K562 (cell line): ENCODE results near the gene LTBP1. TPM values are rescaled to one million over a fixed set of nuclear protein-coding genes. Genes with fewer than 3 reads are reported as not detected.

ENCODE experiments used
- ATAC-seq: fragments of 200-7000 bp; cut with Tn5 transposase; 3 replicates; pipeline ENCODE4 v1.9.1; 2020; ENCODE audit warnings: moderate library complexity
- BruUV-seq: library from RNA; stranded (reverse); fragments of 400-500 nt; replicated peaks from 2 replicates; lab custom pipeline; 2021; lab: Mats Ljungman, UMichigan
- CTCF ChIA-PET: fragments of 300-600 bp; formaldehyde crosslinking; extraction: SDS; loops from one replicate; lab custom pipeline; 2021; ENCODE audit warnings: low intra/inter-chr PET ratio; lab: Yijun Ruan, JAX
- POLR2A ChIA-PET: fragments of 300-600, 350-650 bp; sonication (Branson Sonifier 250); formaldehyde crosslinking; extraction: SDS; loops from one replicate; lab custom pipeline; 2021; ENCODE audit warnings: antibody characterized with exemption, inconsistent platforms; lab: Yijun Ruan, JAX
- DNase-seq, 4 experiments: peaks; one replicate each; pipeline versions ENCODE4 v3.0.0 to v3.0.0-alpha.2; 2011 to 2018; ENCODE audit warnings: low spot score in 3 of 4, mixed read lengths in 3 of 4; ENCODE audit errors: extremely low read depth in 1 of 4
- FAIRE-seq: peaks from 2 replicates; lab custom pipeline; 2011; peaks lifted over from hg19 to GRCh38; lab: Jason Lieb, UNC
- H2AFZ ChIP-seq: 2 replicates; pipeline ENCODE4 v1.6.0; 2011; ENCODE audit warnings: low read depth, low read length, control low read depth, inconsistent platforms
- H3K27ac ChIP-seq: fragments of 200-600 bp; 3 replicates; pipeline ENCODE4 v1.8.0; 2011; ENCODE audit warnings: low read depth, mild to moderate bottlenecking, control low read depth, inconsistent platforms, low read length, moderate library complexity, mixed read lengths; ENCODE audit errors: extremely low read depth
- H3K27me3 ChIP-seq, 2 experiments: fragments of 300-600 bp in 1 of 2; 2 replicates in 1 of 2; 3 replicates in 1 of 2; pipeline versions ENCODE4 v1.6.0 to v1.8.0; 2011; ENCODE audit warnings: inconsistent platforms in 2 of 2, low read length in 2 of 2, mild to moderate bottlenecking in 1 of 2, mixed read lengths in 1 of 2, moderate library complexity in 1 of 2; ENCODE audit not compliant: control insufficient read depth in 2 of 2, insufficient read depth in 2 of 2
- H3K36me3 ChIP-seq: fragments of 300-600 bp; 3 replicates; pipeline ENCODE4 v1.8.0; 2011; ENCODE audit warnings: mild to moderate bottlenecking, low read length, inconsistent platforms; ENCODE audit not compliant: control insufficient read depth, insufficient read depth
- H3K4me1 ChIP-seq, 2 experiments: fragments of 200-600 bp in 1 of 2; replicated peaks in 1 of 2; 2 replicates in 1 of 2; 3 replicates in 1 of 2; pipeline versions ENCODE4 v1.5.1 to v1.8.0; 2011; ENCODE audit warnings: inconsistent platforms in 2 of 2, low read length in 2 of 2, mild to moderate bottlenecking in 1 of 2, mixed read lengths in 1 of 2, moderate library complexity in 1 of 2; ENCODE audit not compliant: control insufficient read depth in 2 of 2, insufficient read depth in 2 of 2
- H3K4me2 ChIP-seq: 2 replicates; pipeline ENCODE4 v1.6.1; 2011; ENCODE audit warnings: low read length, control low read depth, inconsistent platforms, mixed read lengths; ENCODE audit not compliant: insufficient read depth
- H3K4me3 ChIP-seq: fragments of 200-600 bp; sonication (generic), shearing (Covaris generic); 2 replicates; pipeline ENCODE4 v1.5.1; 2016; ENCODE audit warnings: control low read depth, inconsistent platforms
- H3K79me2 ChIP-seq: fragments of 200-600 bp; 3 replicates; pipeline ENCODE4 v1.8.0; 2011; ENCODE audit warnings: low read length, inconsistent platforms; ENCODE audit not compliant: control insufficient read depth, insufficient read depth
- H3K9ac ChIP-seq, 2 experiments: 2 replicates each; pipeline versions ENCODE4 v1.6.0 to v1.6.1; 2011; ENCODE audit warnings: low read depth in 2 of 2, low read length in 2 of 2, control low read depth in 1 of 2, inconsistent platforms in 1 of 2, mild to moderate bottlenecking in 1 of 2, mixed read lengths in 1 of 2; ENCODE audit not compliant: insufficient read depth in 1 of 2
- H3K9me1 ChIP-seq: one replicate; pipeline ENCODE4 v1.6.0; 2011; ENCODE audit warnings: inconsistent platforms, mild to moderate bottlenecking, low read length, moderate library complexity; ENCODE audit not compliant: control insufficient read depth, insufficient read depth
- H3K9me3 ChIP-seq: replicated peaks from 2 replicates; pipeline ENCODE4 v1.5.1; 2011; ENCODE audit warnings: low read depth, low read length, inconsistent platforms; ENCODE audit not compliant: control insufficient read depth, insufficient read depth
- H4K20me1 ChIP-seq: replicated peaks from 2 replicates; pipeline ENCODE4 v1.6.1; 2011; ENCODE audit warnings: low read length, inconsistent platforms, mixed read lengths; ENCODE audit not compliant: control insufficient read depth, insufficient read depth
- BRCA1 ChIP-seq, 2 experiments: fragments of 450-650 bp in 1 of 2; sonication (generic) in 1 of 2; formaldehyde crosslinking in 1 of 2; IDR thresholded peaks; 2 replicates each; pipeline versions ENCODE4 v1.5.0 to v1.6.1; 2017 to 2020; ENCODE audit warnings: mild to moderate bottlenecking in 1 of 2, missing genetic modification reagents in 1 of 2
- FIP1L1 ChIP-seq: fragments of 200-400 bp; formaldehyde crosslinking; IDR thresholded peaks from 2 replicates; pipeline ENCODE4 v1.6.1; 2018; ENCODE audit warnings: mild to moderate bottlenecking, low read depth, low read length; ENCODE audit not compliant: poor library complexity, severe bottlenecking
- RBM25 ChIP-seq: fragments of 200-400 bp; formaldehyde crosslinking; IDR thresholded peaks from 2 replicates; pipeline ENCODE4 v1.6.1; 2018; ENCODE audit warnings: low read length, low read depth, moderate library complexity; ENCODE audit not compliant: severe bottlenecking
- TAL1 ChIP-seq: fragments of 450-650 bp; IDR thresholded peaks from 2 replicates; pipeline ENCODE4 v1.6.1; 2016; ENCODE audit warnings: mild to moderate bottlenecking
- ZNF146 ChIP-seq: IDR thresholded peaks from one replicate; pipeline ENCODE4 v1.6.1; 2018; ENCODE audit warnings: missing compliant biosample characterization; ENCODE audit not compliant: unreplicated experiment
- WGBS: fragments of 100-300 bp; shearing (Covaris generic); methylation state at CpG from one replicate; pipeline ENCODE4 v1.1.6; 2016; ENCODE audit warnings: low coverage, mixed read lengths; ENCODE audit not compliant: insufficient coverage; ENCODE audit errors: missing lambda C conversion rate; 5-methylcytosine and 5-hydroxymethylcytosine counted together
- in situ Hi-C: fragments of 300-500 bp; cut with MboI; formaldehyde crosslinking; loops from 4 replicates; pipeline ENCODE4 v1.15.0; 2018; ENCODE audit warnings: inconsistent platforms, mixed read lengths
- intact Hi-C: fragments of 100-400 bp; cut with micrococcal nuclease; formaldehyde crosslinking; loops from 2 replicates; pipeline ENCODE4 v1.14.2; 2022
- polyA plus RNA-seq, 8 experiments: library from polyadenylated mRNA; depleted of rRNA in 4 of 8; stranded (reverse) in 5 of 8; unstranded in 3 of 8; fragments of >200 nt; fragmentation: Nextera tagmentation in 2 of 8; fragmentation: Illumina TruSeq in 1 of 8; extraction: Ambion mirVana in 2 of 8; extraction: Trizol in 1 of 8; gene quantifications; 2 replicates each; pipeline versions ENCODE4 v1.2.1 to v1.2.3, GENCODE V29; 2011 to 2014; ENCODE audit warnings: inconsistent platforms in 1 of 8, missing spikeins in 1 of 8
- total RNA-seq, 7 experiments: library from RNA; depleted of rRNA in 6 of 7; stranded (reverse); fragments of >200 nt in 6 of 7; fragmentation: Illumina TruSeq in 2 of 7; extraction: Trizol in 2 of 7; gene quantifications; 2 replicates each; pipeline versions ENCODE4 v1.2.1 to v1.2.3, GENCODE V29; 2011 to 2021; ENCODE audit warnings: low replicate concordance in 1 of 7
- TF ChIP-seq, protein P1 (sequence below), 2 experiments: fragments of 450-650 bp in 1 of 2; sonication (generic) in 1 of 2; formaldehyde crosslinking in 1 of 2; IDR thresholded peaks in 1 of 2; conservative IDR thresholded peaks in 1 of 2; 2 replicates each; pipeline versions ENCODE4 v1.6.1 to v1.8.1; 2016 to 2023; ENCODE audit warnings: mild to moderate bottlenecking in 2 of 2, moderate library complexity in 2 of 2, inconsistent platforms in 1 of 2, missing genetic modification reagents in 1 of 2
- TF ChIP-seq, protein P2 (sequence below): fragments of 450-650 bp; IDR thresholded peaks from 2 replicates; pipeline ENCODE4 v1.6.1; 2017; ENCODE audit warnings: antibody characterized with exemption, mild to moderate bottlenecking

The LTBP1 gene
- total and polyA plus RNA-seq, 9 of the 15 experiments (the other 6 are each of a cell fraction or from before 2014, with no cell fraction given), result 3.6 to 16.4 (median 8.5) TPM

DNA sequence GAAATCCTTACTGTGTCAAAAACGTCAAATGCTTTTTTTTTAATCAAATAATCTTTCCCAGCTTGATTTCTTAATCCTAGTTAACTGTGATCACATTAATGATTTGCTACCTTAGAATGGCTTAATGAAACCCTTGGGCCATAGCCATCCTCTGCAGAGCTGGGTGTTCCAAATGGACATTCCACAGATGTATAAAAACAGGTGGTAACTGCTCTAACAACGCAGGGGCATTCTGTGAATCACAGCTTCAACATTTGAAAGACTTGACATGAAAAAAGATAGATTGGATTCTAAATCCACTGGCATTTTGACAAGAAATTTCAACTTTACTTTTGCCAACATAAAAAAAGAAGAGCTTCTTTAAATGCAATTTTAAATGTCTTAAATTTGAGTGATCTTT, 459.9 kb downstream of the LTBP1 start (continued):
- TF ChIP-seq, protein P1, sequence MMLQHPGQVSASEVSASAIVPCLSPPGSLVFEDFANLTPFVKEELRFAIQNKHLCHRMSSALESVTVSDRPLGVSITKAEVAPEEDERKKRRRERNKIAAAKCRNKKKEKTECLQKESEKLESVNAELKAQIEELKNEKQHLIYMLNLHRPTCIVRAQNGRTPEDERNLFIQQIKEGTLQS (IDR thresholded peaks at IDR 0.05), result no peak
- TF ChIP-seq, protein P1 (CRISPR knock-in tag; conservative IDR thresholded peaks at IDR 0.05), result no peak
- no peak for TF ChIP-seq BRCA1 (IDR thresholded peaks at IDR 0.05)
- TF ChIP-seq BRCA1 (CRISPR knock-in tag; IDR thresholded peaks at IDR 0.05), result no peak
- no peak for TF ChIP-seq FIP1L1
- TF ChIP-seq TAL1, result no peak
- TF ChIP-seq, all 486 proteins: peak for 0

DNA sequence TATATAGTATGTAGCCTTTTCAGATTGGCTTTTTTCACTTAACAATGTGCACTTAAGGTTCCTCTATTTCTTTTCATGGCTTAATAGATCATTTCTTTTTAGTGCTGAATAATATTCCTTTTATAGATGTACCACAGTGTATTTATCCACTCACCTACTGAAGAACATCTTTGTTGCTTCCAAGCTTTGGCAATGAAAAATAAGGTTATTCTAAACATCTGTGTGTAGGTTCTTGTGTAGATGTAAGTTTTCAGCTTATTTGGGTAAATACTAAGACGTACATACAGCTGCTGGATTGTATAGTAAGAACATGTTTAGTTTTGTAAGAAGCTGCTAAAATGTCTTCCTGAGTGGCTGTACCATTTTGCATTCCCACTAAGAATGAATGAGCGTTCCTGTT, 461.4 kb downstream of the LTBP1 start:
- H3K27ac ChIP-seq, result no peak overlapping the region
- ATAC-seq (no peak), FAIRE-seq (no peak), DNase-seq (no peak)
- H3K4me1 ChIP-seq, result no peaks in the 10 kb centered on the region
- no peaks in the 10 kb centered on the region; a peak in 1 of 5 replicates for H3K27me3 ChIP-seq
- H3K4me2 ChIP-seq, result no peak overlapping the region
- H3K36me3 ChIP-seq, result no peaks in the 10 kb centered on the region
- CTCF ChIA-PET, result no interaction called here
- intact Hi-C loops, result no loop called here
- H3K9me3 ChIP-seq, result 0 out of 2 replicates have a peak, but pooled peaks cover 3% of the 10 kb centered on the region
- no TSS peak for BruUV-seq
- no peak overlapping the region for H3K9ac ChIP-seq
- H3K9me1 ChIP-seq, result no peaks in the 10 kb centered on the region
- peak; percentile 28 for TF ChIP-seq ZNF146 (CRISPR knock-in tag)
- TF ChIP-seq, protein P2, sequence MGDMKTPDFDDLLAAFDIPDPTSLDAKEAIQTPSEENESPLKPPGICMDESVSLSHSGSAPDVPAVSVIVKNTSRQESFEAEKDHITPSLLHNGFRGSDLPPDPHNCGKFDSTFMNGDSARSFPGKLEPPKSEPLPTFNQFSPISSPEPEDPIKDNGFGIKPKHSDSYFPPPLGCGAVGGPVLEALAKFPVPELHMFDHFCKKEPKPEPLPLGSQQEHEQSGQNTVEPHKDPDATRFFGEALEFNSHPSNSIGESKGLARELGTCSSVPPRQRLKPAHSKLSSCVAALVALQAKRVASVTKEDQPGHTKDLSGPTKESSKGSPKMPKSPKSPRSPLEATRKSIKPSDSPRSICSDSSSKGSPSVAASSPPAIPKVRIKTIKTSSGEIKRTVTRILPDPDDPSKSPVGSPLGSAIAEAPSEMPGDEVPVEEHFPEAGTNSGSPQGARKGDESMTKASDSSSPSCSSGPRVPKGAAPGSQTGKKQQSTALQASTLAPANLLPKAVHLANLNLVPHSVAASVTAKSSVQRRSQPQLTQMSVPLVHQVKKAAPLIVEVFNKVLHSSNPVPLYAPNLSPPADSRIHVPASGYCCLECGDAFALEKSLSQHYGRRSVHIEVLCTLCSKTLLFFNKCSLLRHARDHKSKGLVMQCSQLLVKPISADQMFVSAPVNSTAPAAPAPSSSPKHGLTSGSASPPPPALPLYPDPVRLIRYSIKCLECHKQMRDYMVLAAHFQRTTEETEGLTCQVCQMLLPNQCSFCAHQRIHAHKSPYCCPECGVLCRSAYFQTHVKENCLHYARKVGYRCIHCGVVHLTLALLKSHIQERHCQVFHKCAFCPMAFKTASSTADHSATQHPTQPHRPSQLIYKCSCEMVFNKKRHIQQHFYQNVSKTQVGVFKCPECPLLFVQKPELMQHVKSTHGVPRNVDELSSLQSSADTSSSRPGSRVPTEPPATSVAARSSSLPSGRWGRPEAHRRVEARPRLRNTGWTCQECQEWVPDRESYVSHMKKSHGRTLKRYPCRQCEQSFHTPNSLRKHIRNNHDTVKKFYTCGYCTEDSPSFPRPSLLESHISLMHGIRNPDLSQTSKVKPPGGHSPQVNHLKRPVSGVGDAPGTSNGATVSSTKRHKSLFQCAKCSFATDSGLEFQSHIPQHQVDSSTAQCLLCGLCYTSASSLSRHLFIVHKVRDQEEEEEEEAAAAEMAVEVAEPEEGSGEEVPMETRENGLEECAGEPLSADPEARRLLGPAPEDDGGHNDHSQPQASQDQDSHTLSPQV, result no peak
- peak; percentile 49 for TF ChIP-seq RBM25
- POLR2A ChIA-PET, result no interaction called here
- no peaks in the 10 kb centered on the region for H3K79me2 ChIP-seq
- H3K4me3 ChIP-seq, result no peak overlapping the region
- H4K20me1 ChIP-seq, result no peaks in the 10 kb centered on the region
- 9% methylated on average over 2 of the region's 2 CpGs for WGBS
- in situ Hi-C loops, result loop anchor here (25.0 kb wide), 1 partner anchor 179 kb away; the partner anchor contains the start of gene FAM98A
- H2AFZ ChIP-seq, result no peak overlapping the region
